GM11168 (cell line): Measurements from ENCODE around the gene PAPPA2.
"Not testable (repeated sequence)": the region's sequence is repeated elsewhere in the genome, so short reads cannot be mapped to it uniquely, and the experiment has no call there.

Experiments
- in situ Hi-C: fragments of 300-500 bp; cut with MboI; formaldehyde crosslinking; loops from one replicate; pipeline ENCODE4 v1.12.0; 2022; ENCODE audit warnings: low sequenced_read_pairs; ENCODE audit not compliant: unreplicated experiment

PAPPA2 gene

GRCh38 chr1:176545034-176545639, 82.2 kb downstream of the PAPPA2 start:
- in situ Hi-C loops: no loop called here

DNA sequence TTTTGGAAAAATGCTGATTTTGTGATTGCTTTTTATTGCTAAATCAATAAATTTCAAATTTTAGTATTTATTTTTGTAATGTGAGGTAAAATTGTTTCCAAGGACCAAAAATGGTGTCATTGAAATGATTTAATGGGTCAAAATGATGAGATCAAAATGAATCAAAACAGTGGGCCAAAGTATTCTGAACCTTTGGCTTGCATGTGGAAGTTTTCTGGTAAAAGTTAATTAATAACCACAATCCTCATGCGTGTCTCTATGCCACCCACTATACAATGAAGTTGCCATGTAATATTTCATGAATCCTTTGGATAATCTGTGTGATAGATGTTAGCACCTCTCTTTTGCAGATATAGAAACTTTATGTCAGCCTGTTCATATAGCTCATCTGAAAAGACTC, 83.8 kb downstream of the PAPPA2 start:
- in situ Hi-C loops: no loop called here

DNA sequence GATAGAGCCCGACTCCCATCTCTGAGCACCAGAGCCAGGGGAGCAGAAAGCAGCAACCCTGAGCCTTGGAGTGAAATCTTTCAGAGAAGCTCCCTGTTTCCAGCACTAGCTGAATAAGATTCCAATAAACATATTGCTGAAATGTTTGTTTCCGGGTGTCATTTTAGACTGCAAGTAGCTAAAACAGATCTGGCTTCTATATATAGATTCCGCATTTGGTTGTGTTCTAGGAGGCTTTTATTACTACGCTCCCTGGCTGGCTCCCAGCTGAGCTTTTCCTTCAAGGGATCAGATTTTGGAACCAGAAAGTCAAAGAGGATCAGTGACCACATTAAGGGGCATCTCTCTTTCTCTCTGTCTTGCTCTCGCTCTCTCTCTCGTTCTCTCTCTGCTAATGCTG, 88.2 kb downstream of the PAPPA2 start:
- in situ Hi-C loops: loop anchor here (10.0 kb wide), 2 partner anchors 144 to 334 kb away; no protein-coding TSS in a partner anchor

DNA sequence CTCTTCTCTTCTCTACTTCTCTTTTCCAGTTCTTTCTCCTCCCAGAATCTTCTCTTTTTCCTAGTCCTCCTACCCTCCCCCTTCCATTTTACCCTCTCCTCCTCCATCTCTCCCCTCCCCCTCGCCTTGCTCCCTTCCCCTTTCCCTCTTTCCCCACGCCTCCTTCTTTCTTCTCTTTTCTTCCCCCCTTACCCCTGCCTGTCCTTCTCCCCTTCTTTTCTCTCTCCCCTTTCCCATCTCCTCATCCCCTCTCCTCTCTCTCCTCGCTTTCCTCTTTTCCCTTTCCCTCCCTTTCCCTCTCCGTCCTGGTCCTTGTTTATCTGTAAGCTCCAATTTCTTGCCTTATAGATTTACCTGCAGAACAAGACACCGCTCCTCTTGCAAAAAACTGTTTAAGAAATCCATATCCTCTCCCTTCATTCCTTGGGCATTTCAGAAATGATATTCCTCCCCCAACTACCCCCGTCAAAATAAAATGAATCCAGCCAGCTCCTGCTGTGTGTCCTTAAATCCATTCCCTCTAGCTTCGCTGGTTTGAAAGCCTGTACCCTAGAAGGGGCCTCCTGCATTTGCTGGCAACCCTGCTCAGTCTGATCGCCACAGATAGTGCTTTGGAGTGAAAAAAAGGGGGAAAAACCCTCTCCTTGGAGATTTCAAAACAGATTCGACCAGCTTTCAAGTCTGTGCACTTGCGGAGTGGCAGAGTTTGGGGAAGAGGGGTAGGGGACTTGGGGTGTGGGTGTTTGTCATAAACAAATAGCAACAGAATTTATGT, 89.4 kb downstream of the PAPPA2 start:
- in situ Hi-C loops: loop anchor here (10.0 kb wide), 2 partner anchors 142 to 332 kb away; no protein-coding TSS in a partner anchor

DNA sequence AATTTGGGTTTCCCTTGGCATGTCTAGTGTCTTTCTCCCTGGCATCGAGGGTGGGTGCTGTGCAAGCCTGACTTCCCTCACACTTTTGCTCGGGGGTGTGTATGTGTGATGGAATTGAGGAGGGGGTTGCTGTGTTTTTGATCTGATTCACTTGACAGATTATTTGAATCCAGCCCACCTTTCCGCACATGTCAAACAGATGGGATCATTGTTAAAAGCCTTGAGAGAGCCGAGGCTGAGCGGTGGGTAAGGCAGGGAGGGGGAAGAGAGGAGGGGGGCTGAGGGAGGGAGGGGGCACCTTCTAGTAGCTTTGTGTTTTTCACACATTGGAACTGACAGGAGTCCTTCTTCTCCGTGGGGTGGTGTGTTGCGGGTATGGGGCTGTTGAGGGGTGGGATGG, 90.0 kb downstream of the PAPPA2 start:
- in situ Hi-C loops: loop anchor here (10.0 kb wide), 2 partner anchors 142 to 332 kb away; no protein-coding TSS in a partner anchor

DNA sequence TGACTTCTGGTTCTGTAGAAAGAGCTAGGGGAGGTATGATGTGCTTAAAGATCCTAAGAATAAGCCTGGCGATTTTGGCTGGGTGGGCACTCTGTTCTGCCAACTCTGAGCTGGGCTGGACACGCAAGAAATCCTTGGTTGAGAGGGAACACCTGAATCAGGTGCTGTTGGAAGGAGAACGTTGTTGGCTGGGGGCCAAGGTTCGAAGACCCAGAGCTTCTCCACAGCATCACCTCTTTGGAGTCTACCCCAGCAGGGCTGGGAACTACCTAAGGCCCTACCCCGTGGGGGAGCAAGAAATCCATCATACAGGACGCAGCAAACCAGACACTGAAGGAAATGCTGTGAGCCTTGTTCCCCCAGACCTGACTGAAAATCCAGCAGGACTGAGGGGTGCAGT, 93.3 kb downstream of the PAPPA2 start:
- in situ Hi-C loops: loop anchor here (10.0 kb wide), 2 partner anchors 139 to 329 kb away; no protein-coding TSS in a partner anchor

DNA sequence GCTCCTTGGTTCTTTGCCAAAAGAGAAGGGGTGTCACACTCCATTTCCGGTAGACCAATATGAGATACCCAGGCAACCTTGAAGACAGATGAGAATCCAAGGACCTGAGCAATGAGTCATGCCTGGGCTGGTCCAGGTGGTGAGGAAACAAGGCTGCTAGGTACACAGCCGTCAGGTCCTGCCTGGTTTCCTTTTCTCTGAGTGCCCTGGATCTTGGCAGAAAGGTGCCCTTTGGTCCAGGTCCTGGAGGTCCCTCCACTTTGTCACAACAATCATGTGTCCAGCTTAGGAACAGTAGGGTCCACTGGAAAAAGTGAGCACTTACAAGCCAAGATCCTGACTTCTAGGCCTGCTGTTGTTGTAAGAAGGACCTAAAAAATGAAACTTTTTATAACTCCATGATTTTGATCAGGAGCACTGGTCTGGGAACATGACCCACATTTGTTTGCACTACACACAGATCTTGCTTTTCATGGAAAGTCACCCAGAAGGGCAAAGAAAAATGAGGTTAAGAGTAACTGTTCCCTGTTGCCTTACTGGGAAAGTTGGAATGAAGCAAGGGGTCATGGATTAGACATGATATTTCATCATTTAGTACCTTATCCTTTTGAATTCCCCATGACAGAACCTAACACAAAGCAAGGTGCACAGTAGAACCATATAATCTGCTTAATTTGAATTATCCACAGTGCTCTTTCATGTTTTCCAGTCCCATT, 94.7 kb downstream of the PAPPA2 start:
- in situ Hi-C loops: loop anchor here (10.0 kb wide), 2 partner anchors 137 to 327 kb away; no protein-coding TSS in a partner anchor

GRCh38 chr1:176558561-176558960, 95.6 kb downstream of the PAPPA2 start:
- in situ Hi-C loops: loop anchor here (10.0 kb wide), 2 partner anchors 136 to 326 kb away; no protein-coding TSS in a partner anchor

DNA sequence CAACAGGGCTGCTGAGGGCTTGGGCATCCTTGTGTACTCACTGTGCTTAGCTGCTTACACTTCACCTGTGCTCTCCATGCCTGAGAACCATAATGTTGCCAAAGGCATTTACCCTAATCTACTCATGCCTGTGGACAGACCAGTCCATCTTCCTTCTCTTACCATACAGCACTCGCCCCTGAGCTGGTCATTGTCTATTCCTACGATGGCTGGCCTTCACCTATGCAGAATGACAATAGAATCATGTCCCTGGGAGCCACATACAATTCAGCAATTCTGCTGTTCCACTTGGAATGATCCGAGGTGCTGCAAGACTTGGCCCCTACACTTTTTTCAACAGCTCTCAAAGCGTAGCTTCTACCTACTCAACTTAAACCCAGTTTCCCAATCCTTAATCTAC, 96.5 kb downstream of the PAPPA2 start:
- in situ Hi-C loops: loop anchor here (10.0 kb wide), 2 partner anchors 135 to 325 kb away; no protein-coding TSS in a partner anchor

GRCh38 chr1:176559878-176560277, 96.9 kb downstream of the PAPPA2 start:
- in situ Hi-C loops: loop anchor here (10.0 kb wide), 2 partner anchors 135 to 325 kb away; no protein-coding TSS in a partner anchor

GRCh38 chr1:176560681-176561080, 97.7 kb downstream of the PAPPA2 start:
- in situ Hi-C loops: no loop called here

DNA sequence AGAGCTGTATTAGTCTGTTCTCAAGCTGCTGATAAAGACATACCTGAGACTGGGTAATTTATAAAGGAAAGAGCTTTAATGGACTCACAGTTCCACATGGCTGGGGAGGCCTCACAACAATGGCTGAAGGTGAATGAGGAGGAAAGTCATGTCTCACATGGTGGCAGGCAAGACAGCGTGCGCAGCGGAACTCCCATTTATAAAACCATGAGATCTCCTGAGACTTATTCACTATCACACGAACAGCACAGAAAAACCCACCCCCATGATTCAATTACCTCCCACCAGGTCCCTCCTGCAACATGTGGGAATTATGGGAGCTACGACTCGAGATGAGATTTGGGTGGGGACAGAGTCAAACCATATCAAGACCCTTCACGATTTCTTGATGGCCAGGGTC, 98.8 kb downstream of the PAPPA2 start:
- in situ Hi-C loops: not testable (repeated sequence)

GRCh38 chr1:176566004-176566975, 103.3 kb downstream of the PAPPA2 start:
- in situ Hi-C loops: no loop called here

DNA sequence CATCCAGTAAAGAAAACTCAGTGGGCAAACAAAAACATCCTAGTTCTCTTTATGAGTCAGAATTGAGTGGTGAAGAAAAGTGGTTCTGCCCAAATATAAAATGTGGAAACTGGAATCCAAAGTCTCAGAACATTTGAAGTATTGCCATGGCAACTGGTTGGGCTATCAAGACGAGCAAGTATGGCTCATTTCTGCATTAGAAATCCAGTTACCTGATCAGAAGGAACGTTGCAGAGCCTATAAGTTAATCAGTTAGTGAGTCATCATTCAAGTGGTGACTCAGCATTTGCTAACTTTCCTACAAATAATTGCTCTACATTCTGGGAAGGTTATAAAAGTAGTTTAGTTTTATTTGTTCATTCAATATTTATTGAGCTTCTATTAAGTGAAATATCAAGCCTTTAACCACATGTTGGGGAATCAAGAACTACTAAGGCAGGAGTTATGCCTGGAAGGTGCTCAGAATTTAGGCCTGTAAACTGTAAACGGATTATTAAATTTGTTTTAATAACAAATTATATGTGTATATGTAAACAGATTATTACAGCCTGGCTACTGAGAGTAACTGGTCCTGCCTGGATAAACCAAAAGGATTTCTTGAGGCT, 104.3 kb downstream of the PAPPA2 start:
- in situ Hi-C loops: no loop called here

DNA sequence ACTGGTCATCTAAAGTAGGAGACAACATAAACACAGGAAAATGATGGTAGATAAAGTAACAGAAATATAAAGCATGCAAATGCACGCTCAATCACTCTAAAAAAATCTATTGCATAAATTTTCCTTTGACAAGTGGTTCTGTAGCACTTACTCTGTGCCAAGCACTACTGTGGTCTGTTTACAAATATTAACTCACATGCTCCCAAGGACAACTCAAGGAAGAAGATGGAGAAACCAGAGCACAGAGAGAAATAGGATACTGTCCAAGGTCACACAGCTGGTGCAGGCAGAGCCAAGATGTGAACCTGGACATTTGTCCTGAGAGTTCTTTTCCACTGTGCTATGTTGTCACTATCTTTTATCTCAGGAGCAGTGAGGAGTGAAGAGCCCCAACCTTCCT, 105.2 kb downstream of the PAPPA2 start:
- in situ Hi-C loops: no loop called here

GRCh38 chr1:176574756-176575155, 111.8 kb downstream of the PAPPA2 start:
- in situ Hi-C loops: no loop called here

- in situ Hi-C loops: no loop called here
Measured at GRCh38 chr1:176575991-176576390, 113.0 kb downstream of the PAPPA2 start.

DNA sequence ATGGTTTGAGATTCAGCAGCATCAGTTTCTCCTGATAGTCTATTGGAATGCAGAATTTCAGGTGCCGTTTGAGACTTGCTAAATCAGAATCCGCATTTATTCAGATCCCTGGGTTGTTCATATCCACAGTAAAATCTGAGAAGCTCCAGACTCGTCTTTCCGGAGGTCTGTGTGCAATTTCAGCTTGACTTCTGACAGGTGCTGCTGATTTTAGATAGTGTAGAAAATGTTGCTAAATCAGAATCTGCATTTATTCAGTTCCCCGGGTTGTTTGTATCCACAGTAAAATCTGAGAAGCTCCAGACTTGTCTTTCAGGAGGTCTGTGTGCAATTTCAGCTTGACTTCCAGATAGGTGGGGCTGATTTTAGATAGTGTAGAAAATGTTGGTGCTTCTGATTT, 113.7 kb downstream of the PAPPA2 start:
- in situ Hi-C loops: no loop called here

- in situ Hi-C loops: no loop called here
Measured at GRCh38 chr1:176577646-176578197, 114.7 kb downstream of the PAPPA2 start.
